OCI-LY7 (cell line): ENCODE measurements around the gene RD3L. TPM values are rescaled to one million over a fixed set of nuclear protein-coding genes. Genes with fewer than 3 reads are reported as not detected.
A peak's percentile ranks its signal among the peaks of the same experiment; 100 is the strongest.
"Not testable (repeated sequence)": the region's sequence is repeated elsewhere in the genome, so short reads cannot be mapped to it uniquely, and the experiment has no call there.

Experiments used
- BruUV-seq: library from RNA; stranded (reverse); fragments of 400-500 nt; replicated peaks from 2 replicates; lab custom pipeline; 2021; lab: Mats Ljungman, UMichigan
- CTCF ChIA-PET: fragments of 300-600 bp; sonication (Branson Sonifier 250); formaldehyde crosslinking; loops from one replicate; lab custom pipeline; 2022; ENCODE audit warnings: antibody characterized with exemption; ENCODE audit not compliant: unreplicated experiment; lab: Charles Lee
- POLR2A ChIA-PET: fragments of 300-600 bp; sonication (Branson Sonifier 250); formaldehyde crosslinking; loops from one replicate; lab custom pipeline; 2022; ENCODE audit warnings: antibody characterized with exemption; lab: Charles Lee
- DNase-seq: peaks from one replicate; pipeline ENCODE4 v3.0.0-alpha.2; 2015; ENCODE audit warnings: low spot score
- H2AFZ ChIP-seq: fragments of 200-600 bp; sonication (generic), shearing (Covaris generic); 2 replicates; pipeline ENCODE4 v1.6.1; 2014; ENCODE audit warnings: mild to moderate bottlenecking, antibody characterized with exemption, low read length, moderate library complexity
- H3K27ac ChIP-seq: fragments of 200-600 bp; sonication (generic); 2 replicates; pipeline ENCODE4 v1.5.1; 2014; ENCODE audit warnings: mixed run types, low read depth, mild to moderate bottlenecking, moderate library complexity, low read length, inconsistent platforms; ENCODE audit not compliant: poor library complexity, severe bottlenecking
- H3K36me3 ChIP-seq: fragments of 200-600 bp; sonication (generic); 2 replicates; pipeline ENCODE4 v1.6.1; 2014; ENCODE audit warnings: mild to moderate bottlenecking, antibody characterized with exemption, low read length, moderate library complexity, mixed read lengths; ENCODE audit not compliant: insufficient read depth
- H3K4me1 ChIP-seq: fragments of 200-600 bp; sonication (generic); 2 replicates; pipeline ENCODE4 v1.5.1; 2014; ENCODE audit warnings: mild to moderate bottlenecking, low read length; ENCODE audit not compliant: insufficient read depth, poor library complexity, severe bottlenecking
- H3K4me2 ChIP-seq: fragments of 200-600 bp; sonication (generic); 2 replicates; pipeline ENCODE4 v1.6.1; 2014; ENCODE audit warnings: mild to moderate bottlenecking, low read length
- H3K4me3 ChIP-seq: fragments of 200-600 bp; sonication (generic); 2 replicates; pipeline ENCODE4 v1.5.1; 2014; ENCODE audit warnings: mild to moderate bottlenecking, low read depth, low read length; ENCODE audit not compliant: poor library complexity, severe bottlenecking
- H3K79me2 ChIP-seq: fragments of 200-600 bp; sonication (generic); 2 replicates; pipeline ENCODE4 v1.6.1; 2016; ENCODE audit warnings: low read depth, mild to moderate bottlenecking, low read length, moderate library complexity, mixed read lengths; ENCODE audit not compliant: insufficient read depth
- H3K9me2 ChIP-seq: fragments of 200-600 bp; sonication (generic); 2 replicates; pipeline ENCODE4 v1.6.1; 2016; ENCODE audit warnings: mild to moderate bottlenecking, low read length, mixed read lengths; ENCODE audit not compliant: insufficient read depth
- H3K9me3 ChIP-seq: fragments of 200-600 bp; sonication (generic); 2 replicates; pipeline ENCODE4 v1.6.1; 2014; ENCODE audit warnings: mild to moderate bottlenecking, mixed run types, low read length, mixed read lengths
- H4K20me1 ChIP-seq: fragments of 200-600 bp; sonication (generic); 2 replicates; pipeline ENCODE4 v1.6.1; 2014; ENCODE audit warnings: mild to moderate bottlenecking, antibody characterized with exemption, low read length, moderate library complexity, mixed read lengths; ENCODE audit not compliant: insufficient read depth
- EZH2phosphoT487 ChIP-seq: fragments of 200-600 bp; sonication (generic); IDR thresholded peaks from 2 replicates; pipeline ENCODE4 v1.6.1; 2018; ENCODE audit warnings: low read depth, borderline replicate concordance, mild to moderate bottlenecking, mixed run types, antibody characterized with exemption, low read length, moderate library complexity, mixed read lengths
- intact Hi-C: fragments of 100-400 bp; cut with micrococcal nuclease; formaldehyde crosslinking; loops from one replicate; pipeline ENCODE4 v1.10.0; 2022; ENCODE audit not compliant: unreplicated experiment
- total RNA-seq, 2 experiments: library from RNA; depleted of rRNA in 1 of 2; stranded (reverse); fragments of >200 nt in 1 of 2; shearing (Covaris generic) in 1 of 2; gene quantifications; 2 replicates each; pipeline ENCODE4 v1.2.3, GENCODE V29; 2014 to 2022
- TF ChIP-seq, protein P1 (sequence below): fragments of 200-600 bp; sonication (generic); conservative IDR thresholded peaks from 2 replicates; pipeline ENCODE4 v1.5.1; 2014; ENCODE audit warnings: mild to moderate bottlenecking, antibody characterized with exemption, low read length, moderate library complexity, mixed read lengths

Gene RD3L
- total RNA-seq, 2 experiments from 2014 or later: not detected

DNA sequence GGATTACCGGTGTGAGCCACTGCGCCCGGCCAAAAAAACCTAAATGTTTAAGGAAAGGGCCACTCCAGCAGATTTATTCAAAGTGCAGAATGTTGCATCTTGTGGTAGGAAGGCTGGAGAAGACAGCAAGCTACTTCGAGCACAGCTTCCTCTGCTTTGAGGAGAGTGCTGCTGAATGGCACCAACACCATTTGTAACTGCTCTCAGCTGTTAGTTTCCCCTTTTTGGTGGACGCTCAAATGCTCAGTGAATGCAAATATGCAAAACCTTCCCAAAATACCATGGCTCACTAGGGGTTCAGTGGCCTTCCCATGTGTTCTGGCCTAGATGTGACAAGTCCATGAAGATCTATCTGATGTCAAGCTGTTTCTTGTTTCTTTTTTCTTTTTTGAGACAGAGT lies 17.0 kb downstream of the RD3L start:
- no TSS peak for BruUV-seq
- ChIA-PET POLR2A (interaction anchor here (0.9 kb wide), 1 partner anchor 9 kb away, joined by 3 read pairs; no protein-coding TSS in a partner anchor), CTCF (no interaction called here)
- DNase-seq: peak; percentile 26
- no peak overlapping the region for H3K4me3 ChIP-seq
- H3K9me2 ChIP-seq: no peaks in the 10 kb centered on the region
- H3K79me2 ChIP-seq: peaks cover 10% of the 10 kb centered on the region
- no peak overlapping the region for H3K4me2 ChIP-seq
- H3K4me1 ChIP-seq: peaks cover 11% of the 10 kb centered on the region
- no peak overlapping the region for H3K27ac ChIP-seq
- no peaks in the 10 kb centered on the region for H3K36me3 ChIP-seq
- intact Hi-C loops: no loop called here
- TF ChIP-seq, protein P1, sequence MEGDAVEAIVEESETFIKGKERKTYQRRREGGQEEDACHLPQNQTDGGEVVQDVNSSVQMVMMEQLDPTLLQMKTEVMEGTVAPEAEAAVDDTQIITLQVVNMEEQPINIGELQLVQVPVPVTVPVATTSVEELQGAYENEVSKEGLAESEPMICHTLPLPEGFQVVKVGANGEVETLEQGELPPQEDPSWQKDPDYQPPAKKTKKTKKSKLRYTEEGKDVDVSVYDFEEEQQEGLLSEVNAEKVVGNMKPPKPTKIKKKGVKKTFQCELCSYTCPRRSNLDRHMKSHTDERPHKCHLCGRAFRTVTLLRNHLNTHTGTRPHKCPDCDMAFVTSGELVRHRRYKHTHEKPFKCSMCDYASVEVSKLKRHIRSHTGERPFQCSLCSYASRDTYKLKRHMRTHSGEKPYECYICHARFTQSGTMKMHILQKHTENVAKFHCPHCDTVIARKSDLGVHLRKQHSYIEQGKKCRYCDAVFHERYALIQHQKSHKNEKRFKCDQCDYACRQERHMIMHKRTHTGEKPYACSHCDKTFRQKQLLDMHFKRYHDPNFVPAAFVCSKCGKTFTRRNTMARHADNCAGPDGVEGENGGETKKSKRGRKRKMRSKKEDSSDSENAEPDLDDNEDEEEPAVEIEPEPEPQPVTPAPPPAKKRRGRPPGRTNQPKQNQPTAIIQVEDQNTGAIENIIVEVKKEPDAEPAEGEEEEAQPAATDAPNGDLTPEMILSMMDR: no peak
- TF ChIP-seq EZH2phosphoT487: no peak
- H3K9me3 ChIP-seq: no peaks in the 10 kb centered on the region
- H4K20me1 ChIP-seq: no peaks in the 10 kb centered on the region
- H2AFZ ChIP-seq: no peak overlapping the region

DNA sequence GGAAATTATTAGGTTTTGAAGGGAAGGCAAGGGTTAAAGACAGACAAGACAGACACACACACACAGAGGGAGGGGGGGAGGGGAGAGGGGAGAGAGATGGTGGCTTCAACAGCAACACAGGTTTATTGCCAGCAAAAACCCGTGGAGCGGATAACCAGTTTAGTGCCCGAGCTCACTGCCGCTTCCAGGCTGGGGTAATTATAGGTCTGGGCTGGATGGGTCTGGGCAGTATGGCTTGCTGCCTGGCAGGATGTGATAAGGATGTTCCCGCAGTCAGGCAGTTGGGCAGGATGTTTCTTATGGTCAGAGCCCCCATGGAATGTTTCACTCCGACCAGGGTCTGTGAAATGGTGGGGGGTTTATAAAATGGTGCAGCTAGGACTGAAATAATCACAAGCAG lies 18.5 kb downstream of the RD3L start:
- H4K20me1 ChIP-seq: no peaks in the 10 kb centered on the region
- peaks cover 16% of the 10 kb centered on the region for H3K4me1 ChIP-seq
- CTCF ChIA-PET: no interaction called here
- no peak for DNase-seq
- no TSS peak for BruUV-seq
- intact Hi-C loops: no loop called here
- POLR2A ChIA-PET: no interaction called here
- H2AFZ ChIP-seq: peak overlapping the region; percentile 77
- H3K9me2 ChIP-seq: no peaks in the 10 kb centered on the region
- TF ChIP-seq EZH2phosphoT487: no peak
- TF ChIP-seq, protein P1: no peak
- no peak overlapping the region for H3K27ac ChIP-seq
- 0 out of 2 replicates have a peak overlapping the region, but pooled peaks have one; percentile 24 for H3K4me2 ChIP-seq
- peaks cover 9% of the 10 kb centered on the region for H3K36me3 ChIP-seq
- H3K79me2 ChIP-seq: peaks cover 24% of the 10 kb centered on the region
- no peak overlapping the region for H3K4me3 ChIP-seq
- H3K9me3 ChIP-seq: no peaks in the 10 kb centered on the region

DNA sequence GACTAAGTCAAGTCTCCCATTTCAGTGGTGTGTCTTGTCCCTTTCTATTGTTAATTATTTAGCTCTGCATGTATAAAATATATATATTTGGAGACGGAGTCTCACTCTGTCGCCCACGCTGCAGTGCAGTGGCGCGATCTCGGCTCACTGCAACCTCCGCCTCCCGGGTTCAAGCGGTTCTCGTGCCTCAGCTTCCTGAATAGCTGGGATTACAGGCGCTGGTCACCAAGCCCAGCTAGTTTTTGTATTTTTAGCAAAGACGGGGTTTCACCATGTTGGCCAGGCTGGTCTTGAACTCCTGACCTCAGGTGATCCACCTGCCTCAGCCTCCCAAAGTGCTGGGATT lies 20.5 kb downstream of the RD3L start:
- CTCF ChIA-PET: interaction anchor here (0.6 kb wide), 1 partner anchor 230 kb away, joined by 5 read pairs; no protein-coding TSS in a partner anchor
- peak overlapping the region; percentile 72 for H3K4me2 ChIP-seq
- peak overlapping the region; percentile 95 for H3K4me3 ChIP-seq
- H4K20me1 ChIP-seq, DNase-seq, intact Hi-C loops, H3K9me2 ChIP-seq, BruUV-seq, H3K27ac ChIP-seq, H3K9me3 ChIP-seq, POLR2A ChIA-PET: not testable (repeated sequence)
- TF ChIP-seq, protein P1: 0 out of 2 replicates have a peak, but pooled peaks have one; percentile 11
- H3K79me2 ChIP-seq: peaks cover 43% of the 10 kb centered on the region
- H3K4me1 ChIP-seq: peaks cover 16% of the 10 kb centered on the region
- H3K36me3 ChIP-seq: peaks cover 26% of the 10 kb centered on the region
- peak overlapping the region; percentile 99 for H2AFZ ChIP-seq
